ENCODE results near the gene CLSTN2. TPM values are rescaled to one million over a fixed set of nuclear protein-coding genes. Genes with fewer than 3 reads are reported as not detected.

The CLSTN2 gene
- total and polyA plus RNA-seq, 2 of the 13 experiments (the other 11 are each of a cell fraction or from before 2014, with no cell fraction given) = not detected

DNA sequence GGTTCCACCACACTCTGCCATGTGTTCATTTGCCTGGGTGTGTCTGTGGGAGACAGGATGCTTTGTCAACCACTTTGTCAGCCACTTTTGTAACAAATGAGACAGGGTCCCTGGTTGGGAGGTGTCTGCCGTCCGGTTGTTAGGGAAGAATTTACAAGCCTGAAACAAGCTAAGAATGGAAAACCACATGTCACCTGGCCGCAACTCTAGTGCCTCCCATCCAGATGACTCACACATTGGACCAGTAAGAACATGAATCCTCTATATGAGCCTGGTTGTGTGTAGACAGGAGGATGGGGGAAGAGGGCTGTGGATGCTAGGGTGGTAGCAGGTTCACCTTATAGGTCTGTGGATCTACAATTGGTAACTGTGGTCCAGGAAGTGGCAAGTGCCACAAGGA is 335.3 kb downstream of the CLSTN2 start (continued):
- TF ChIP-seq, protein P1, sequence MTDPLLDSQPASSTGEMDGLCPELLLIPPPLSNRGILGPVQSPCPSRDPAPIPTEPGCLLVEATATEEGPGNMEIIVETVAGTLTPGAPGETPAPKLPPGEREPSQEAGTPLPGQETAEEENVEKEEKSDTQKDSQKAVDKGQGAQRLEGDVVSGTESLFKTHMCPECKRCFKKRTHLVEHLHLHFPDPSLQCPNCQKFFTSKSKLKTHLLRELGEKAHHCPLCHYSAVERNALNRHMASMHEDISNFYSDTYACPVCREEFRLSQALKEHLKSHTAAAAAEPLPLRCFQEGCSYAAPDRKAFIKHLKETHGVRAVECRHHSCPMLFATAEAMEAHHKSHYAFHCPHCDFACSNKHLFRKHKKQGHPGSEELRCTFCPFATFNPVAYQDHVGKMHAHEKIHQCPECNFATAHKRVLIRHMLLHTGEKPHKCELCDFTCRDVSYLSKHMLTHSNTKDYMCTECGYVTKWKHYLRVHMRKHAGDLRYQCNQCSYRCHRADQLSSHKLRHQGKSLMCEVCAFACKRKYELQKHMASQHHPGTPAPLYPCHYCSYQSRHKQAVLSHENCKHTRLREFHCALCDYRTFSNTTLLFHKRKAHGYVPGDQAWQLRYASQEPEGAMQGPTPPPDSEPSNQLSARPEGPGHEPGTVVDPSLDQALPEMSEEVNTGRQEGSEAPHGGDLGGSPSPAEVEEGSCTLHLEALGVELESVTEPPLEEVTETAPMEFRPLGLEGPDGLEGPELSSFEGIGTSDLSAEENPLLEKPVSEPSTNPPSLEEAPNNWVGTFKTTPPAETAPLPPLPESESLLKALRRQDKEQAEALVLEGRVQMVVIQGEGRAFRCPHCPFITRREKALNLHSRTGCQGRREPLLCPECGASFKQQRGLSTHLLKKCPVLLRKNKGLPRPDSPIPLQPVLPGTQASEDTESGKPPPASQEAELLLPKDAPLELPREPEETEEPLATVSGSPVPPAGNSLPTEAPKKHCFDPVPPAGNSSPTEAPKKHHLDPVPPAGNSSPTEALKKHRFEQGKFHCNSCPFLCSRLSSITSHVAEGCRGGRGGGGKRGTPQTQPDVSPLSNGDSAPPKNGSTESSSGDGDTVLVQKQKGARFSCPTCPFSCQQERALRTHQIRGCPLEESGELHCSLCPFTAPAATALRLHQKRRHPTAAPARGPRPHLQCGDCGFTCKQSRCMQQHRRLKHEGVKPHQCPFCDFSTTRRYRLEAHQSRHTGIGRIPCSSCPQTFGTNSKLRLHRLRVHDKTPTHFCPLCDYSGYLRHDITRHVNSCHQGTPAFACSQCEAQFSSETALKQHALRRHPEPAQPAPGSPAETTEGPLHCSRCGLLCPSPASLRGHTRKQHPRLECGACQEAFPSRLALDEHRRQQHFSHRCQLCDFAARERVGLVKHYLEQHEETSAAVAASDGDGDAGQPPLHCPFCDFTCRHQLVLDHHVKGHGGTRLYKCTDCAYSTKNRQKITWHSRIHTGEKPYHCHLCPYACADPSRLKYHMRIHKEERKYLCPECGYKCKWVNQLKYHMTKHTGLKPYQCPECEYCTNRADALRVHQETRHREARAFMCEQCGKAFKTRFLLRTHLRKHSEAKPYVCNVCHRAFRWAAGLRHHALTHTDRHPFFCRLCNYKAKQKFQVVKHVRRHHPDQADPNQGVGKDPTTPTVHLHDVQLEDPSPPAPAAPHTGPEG (CRISPR knock-in tag; IDR thresholded peaks at IDR 0.05) = no peak
- TF ChIP-seq, protein P2, sequence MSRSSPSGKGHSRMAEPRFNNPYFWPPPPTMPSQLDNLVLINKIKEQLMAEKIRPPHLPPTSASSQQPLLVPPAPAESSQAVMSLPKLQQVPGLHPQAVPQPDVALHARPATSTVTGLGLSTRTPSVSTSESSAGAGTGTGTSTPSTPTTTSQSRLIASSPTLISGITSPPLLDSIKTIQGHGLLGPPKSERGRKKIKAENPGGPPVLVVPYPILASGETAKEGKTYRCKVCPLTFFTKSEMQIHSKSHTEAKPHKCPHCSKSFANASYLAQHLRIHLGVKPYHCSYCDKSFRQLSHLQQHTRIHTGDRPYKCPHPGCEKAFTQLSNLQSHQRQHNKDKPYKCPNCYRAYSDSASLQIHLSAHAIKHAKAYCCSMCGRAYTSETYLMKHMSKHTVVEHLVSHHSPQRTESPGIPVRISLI (CRISPR knock-in tag; IDR thresholded peaks at IDR 0.05; ENCODE audit: borderline replicate concordance) = no peak
- no peak for TF ChIP-seq SSRP1 (CRISPR knock-in tag; IDR thresholded peaks at IDR 0.05)

DNA sequence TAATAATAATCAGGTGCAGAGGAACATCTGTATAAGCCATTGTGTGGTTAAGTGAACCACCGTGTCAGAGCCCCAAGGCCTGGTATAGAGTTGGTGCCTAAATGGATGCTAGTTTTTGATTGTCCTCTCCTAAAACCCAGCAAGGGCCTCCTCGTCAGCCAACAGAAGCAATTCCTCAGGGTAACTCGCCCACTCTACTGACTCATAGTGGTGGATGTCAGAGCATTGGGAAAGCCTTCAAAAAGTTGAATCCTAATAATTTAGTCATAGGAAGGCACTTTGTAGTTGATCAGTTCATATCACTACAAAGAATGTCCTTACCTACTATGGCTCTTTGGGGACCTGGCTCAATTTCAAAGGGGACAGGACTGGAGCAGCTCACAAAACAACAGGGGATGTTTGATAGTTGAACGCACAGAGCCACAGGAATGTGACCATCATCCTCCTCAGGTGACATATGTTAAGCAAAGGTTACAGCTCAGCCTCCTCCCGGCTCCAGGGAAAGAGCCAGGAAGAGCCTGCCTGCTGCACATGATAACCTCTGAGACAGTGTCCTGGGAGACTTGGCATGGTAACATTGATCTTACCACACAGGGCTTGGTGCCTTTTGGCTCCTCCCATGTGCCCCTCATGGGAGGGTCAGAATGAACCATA is 338.7 kb downstream of the CLSTN2 start:
- FAIRE-seq = no peak
- H4K20me1 ChIP-seq (ENCODE audit: insufficient read depth, low read length) = no peaks in the 10 kb centered on the region
- no peak for ATAC-seq
- no peaks in the 10 kb centered on the region for H3K4me1 ChIP-seq (ENCODE audit: insufficient read depth, low read length)
- CTCF ChIA-PET (ENCODE audit: low intra/inter-chr PET ratio, low total read pairs) = no interaction called here
- H3K27me3 ChIP-seq (ENCODE audit: control insufficient read depth in 1 of 2, insufficient read depth in 2 of 2, low read length in 2 of 2) = no peaks in the 10 kb centered on the region
- H3K9ac ChIP-seq (ENCODE audit: insufficient read depth, low read depth, low read length) = no peak overlapping the region
- no peak for DNase-seq (ENCODE audit: low spot score)
- no peaks in the 10 kb centered on the region for H3K36me3 ChIP-seq (replicated peaks in 1 of 2; ENCODE audit: control insufficient read depth in 1 of 2, insufficient read depth in 2 of 2, low read length in 2 of 2)
- H3K79me2 ChIP-seq (ENCODE audit: insufficient read depth, low read length) = no peaks in the 10 kb centered on the region
- H2AFZ ChIP-seq (ENCODE audit: low read length) = no peak overlapping the region
- no peaks in the 10 kb centered on the region for H3K9me3 ChIP-seq (ENCODE audit: low read length)
- 3% methylated on average over 4 of the region's 5 CpGs for WGBS (ENCODE audit: low lambda C conversion rate)
- in situ Hi-C loops (cut with HindIII; ENCODE audit: extremely low pct_ligation_motif_present, low pct_unique_long_range_greater_than_20kb) (no loop called here), intact Hi-C loops (cut with micrococcal nuclease; ENCODE audit: unreplicated experiment) (no loop called here)
- H3K4me2 ChIP-seq (ENCODE audit: low read depth, low read length) = no peak overlapping the region
- POLR2A ChIA-PET = no interaction called here
- BruUV-seq (replicated peaks) = no TSS peak
- H3K4me3 ChIP-seq (replicated peaks in 1 of 3; ENCODE audit: insufficient read depth in 1 of 3, low read depth in 2 of 3, low read length in 3 of 3) = no peak overlapping the region
- no peak overlapping the region for H3K27ac ChIP-seq (ENCODE audit: extremely low read length, insufficient read depth, low read length)
- no peak for TF ChIP-seq MIXL1 (CRISPR knock-in tag; IDR thresholded peaks at IDR 0.05)
- TF ChIP-seq ZNF788 (CRISPR knock-in tag; IDR thresholded peaks at IDR 0.05; ENCODE audit: borderline replicate concordance) = no peak
- no peak for TF ChIP-seq ZSCAN29 (CRISPR knock-in tag; conservative IDR thresholded peaks at IDR 0.05)
- no peak for TF ChIP-seq KLF9 (CRISPR knock-in tag; IDR thresholded peaks at IDR 0.05; ENCODE audit: low read depth)
- TF ChIP-seq ZNF251 (CRISPR knock-in tag; IDR thresholded peaks at IDR 0.05) = no peak
- no peak for TF ChIP-seq RAD51 (IDR thresholded peaks at IDR 0.05; ENCODE audit: borderline replicate concordance)
- TF ChIP-seq MBNL3 (CRISPR knock-in tag; conservative IDR thresholded peaks at IDR 0.05) = no peak
- TF ChIP-seq, protein P3, sequence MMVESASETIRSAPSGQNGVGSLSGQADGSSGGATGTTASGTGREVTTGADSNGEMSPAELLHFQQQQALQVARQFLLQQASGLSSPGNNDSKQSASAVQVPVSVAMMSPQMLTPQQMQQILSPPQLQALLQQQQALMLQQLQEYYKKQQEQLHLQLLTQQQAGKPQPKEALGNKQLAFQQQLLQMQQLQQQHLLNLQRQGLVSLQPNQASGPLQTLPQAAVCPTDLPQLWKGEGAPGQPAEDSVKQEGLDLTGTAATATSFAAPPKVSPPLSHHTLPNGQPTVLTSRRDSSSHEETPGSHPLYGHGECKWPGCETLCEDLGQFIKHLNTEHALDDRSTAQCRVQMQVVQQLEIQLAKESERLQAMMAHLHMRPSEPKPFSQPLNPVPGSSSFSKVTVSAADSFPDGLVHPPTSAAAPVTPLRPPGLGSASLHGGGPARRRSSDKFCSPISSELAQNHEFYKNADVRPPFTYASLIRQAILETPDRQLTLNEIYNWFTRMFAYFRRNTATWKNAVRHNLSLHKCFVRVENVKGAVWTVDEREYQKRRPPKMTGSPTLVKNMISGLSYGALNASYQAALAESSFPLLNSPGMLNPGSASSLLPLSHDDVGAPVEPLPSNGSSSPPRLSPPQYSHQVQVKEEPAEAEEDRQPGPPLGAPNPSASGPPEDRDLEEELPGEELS (CRISPR knock-in tag; IDR thresholded peaks at IDR 0.05) = no peak
- no peak for TF ChIP-seq NFE2L2 (IDR thresholded peaks at IDR 0.05; ENCODE audit: low read length)
- TF ChIP-seq HDAC6 (IDR thresholded peaks at IDR 0.05; ENCODE audit: low read depth, low read length) = no peak
- TF ChIP-seq CCDC6 (CRISPR knock-in tag; IDR thresholded peaks at IDR 0.05) = no peak
